Measurements from ENCODE around the gene MTRF1.
"Not testable (repeated sequence)": the region's sequence is repeated elsewhere in the genome, so short reads cannot be mapped to it uniquely, and the experiment has no call there.

The MTRF1 gene

GRCh38 chr13:41222259-41222852 is 41.0 kb downstream of the MTRF1 start:
- peak in 1 of 2 experiments; percentile 5 for DNase-seq

- DNase-seq, result no peak
These were observed 43.0 kb downstream of the MTRF1 start for GRCh38 chr13:41220401-41220800.

- DNase-seq, result no peak
These were observed 47.2 kb downstream of the MTRF1 start for GRCh38 chr13:41216160-41216559.

- DNase-seq, result no peak
These were observed 49.5 kb downstream of the MTRF1 start for GRCh38 chr13:41213919-41214318.

GRCh38 chr13:41213316-41213715 is 50.1 kb downstream of the MTRF1 start:
- DNase-seq, result peak; percentile 19 to 48

GRCh38 chr13:41212881-41213280 is 50.5 kb downstream of the MTRF1 start:
- DNase-seq, result no peak

GRCh38 chr13:41211062-41211461 is 52.3 kb downstream of the MTRF1 start:
- no peak for DNase-seq

GRCh38 chr13:41206467-41206866 is 56.9 kb downstream of the MTRF1 start:
- no peak for DNase-seq

- no peak for DNase-seq
These were observed 59.6 kb downstream of the MTRF1 start for GRCh38 chr13:41203810-41204209.

GRCh38 chr13:41200126-41200525 is 63.2 kb downstream of the MTRF1 start:
- DNase-seq, result no peak

GRCh38 chr13:41199526-41199925 is 63.9 kb downstream of the MTRF1 start:
- no peak for DNase-seq

- no peak for DNase-seq
These were observed 64.3 kb downstream of the MTRF1 start for GRCh38 chr13:41199079-41199478.

GRCh38 chr13:41196620-41197019 is 66.8 kb downstream of the MTRF1 start:
- no peak for DNase-seq

GRCh38 chr13:41196011-41196410 is 67.4 kb downstream of the MTRF1 start:
- no peak for DNase-seq

- peak; percentile 89 to 90 for DNase-seq
These were observed 69.2 kb downstream of the MTRF1 start, which contains the start of gene KBTBD7 for GRCh38 chr13:41193919-41194824. TSS of gene KBTBD7 (minus strand) at chr13:41194569. CDS start at chr13:41194257, 312 bp downstream.

GRCh38 chr13:41193469-41193868 is 69.9 kb downstream of the MTRF1 start:
- no peak for DNase-seq

GRCh38 chr13:41188584-41188983 is 74.8 kb downstream of the MTRF1 start:
- DNase-seq, result no peak

GRCh38 chr13:41186481-41186880 is 76.9 kb downstream of the MTRF1 start:
- DNase-seq, result no peak

- no peak for DNase-seq
These were observed 81.1 kb downstream of the MTRF1 start for GRCh38 chr13:41182231-41182630.

GRCh38 chr13:41179593-41180250 is 83.7 kb downstream of the MTRF1 start:
- no peak for DNase-seq

- no peak for DNase-seq
These were observed 85.3 kb downstream of the MTRF1 start for GRCh38 chr13:41178040-41178439.

GRCh38 chr13:41177616-41178015 is 85.8 kb downstream of the MTRF1 start:
- no peak for DNase-seq

- DNase-seq, result not testable (repeated sequence)
These were observed 87.8 kb downstream of the MTRF1 start for GRCh38 chr13:41175576-41175975.

Data from SHP77 (cell line).